GM21786 (cell line): ENCODE results near the gene SBK2.

Experiments
- ATAC-seq: cut with Tn5 transposase; IDR thresholded peaks from one replicate; pipeline ENCODE4 v1.9.1; 2021; ENCODE audit not compliant: unreplicated experiment

Gene SBK2

DNA sequence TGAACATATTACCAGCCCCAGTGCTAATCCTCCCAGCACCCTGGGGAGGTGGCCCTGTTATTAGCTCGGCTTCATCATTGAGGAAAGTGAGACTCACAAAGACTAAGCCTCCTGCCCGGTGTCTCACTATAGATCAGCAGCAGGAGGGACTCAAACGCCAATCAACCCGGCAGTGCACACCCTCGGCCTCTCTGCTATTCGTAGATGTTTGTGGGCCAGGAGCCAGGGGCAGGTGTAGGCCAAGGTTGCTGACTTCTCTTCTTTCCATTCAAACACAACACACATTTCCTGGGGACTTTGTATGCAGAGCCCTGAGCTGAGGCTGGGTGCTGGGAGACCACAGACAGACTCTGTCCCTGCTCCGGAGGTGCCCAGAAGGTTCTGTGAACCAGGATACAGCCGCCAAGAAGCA is 17.8 kb upstream of the SBK2 start:
- no peak for ATAC-seq

DNA sequence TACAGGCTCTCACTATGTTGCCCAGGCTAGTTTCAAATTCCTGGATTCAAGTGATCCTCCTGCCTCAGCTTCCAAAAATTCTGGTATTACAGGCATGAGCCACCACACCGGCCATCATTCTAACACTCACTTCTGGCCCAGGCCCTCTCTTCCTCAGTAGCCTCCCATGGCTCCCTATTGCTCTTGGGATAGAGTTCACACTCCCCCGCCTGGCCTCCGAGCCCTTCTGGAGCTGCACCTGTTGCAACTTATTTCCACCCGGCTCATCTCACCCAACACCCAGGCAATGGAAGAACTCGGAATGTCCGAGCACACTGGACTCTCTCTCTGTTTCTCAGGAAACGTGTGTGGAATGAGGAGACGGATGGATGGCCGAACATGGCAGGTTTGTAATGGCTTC is 17.4 kb upstream of the SBK2 start:
- ATAC-seq: no peak

DNA sequence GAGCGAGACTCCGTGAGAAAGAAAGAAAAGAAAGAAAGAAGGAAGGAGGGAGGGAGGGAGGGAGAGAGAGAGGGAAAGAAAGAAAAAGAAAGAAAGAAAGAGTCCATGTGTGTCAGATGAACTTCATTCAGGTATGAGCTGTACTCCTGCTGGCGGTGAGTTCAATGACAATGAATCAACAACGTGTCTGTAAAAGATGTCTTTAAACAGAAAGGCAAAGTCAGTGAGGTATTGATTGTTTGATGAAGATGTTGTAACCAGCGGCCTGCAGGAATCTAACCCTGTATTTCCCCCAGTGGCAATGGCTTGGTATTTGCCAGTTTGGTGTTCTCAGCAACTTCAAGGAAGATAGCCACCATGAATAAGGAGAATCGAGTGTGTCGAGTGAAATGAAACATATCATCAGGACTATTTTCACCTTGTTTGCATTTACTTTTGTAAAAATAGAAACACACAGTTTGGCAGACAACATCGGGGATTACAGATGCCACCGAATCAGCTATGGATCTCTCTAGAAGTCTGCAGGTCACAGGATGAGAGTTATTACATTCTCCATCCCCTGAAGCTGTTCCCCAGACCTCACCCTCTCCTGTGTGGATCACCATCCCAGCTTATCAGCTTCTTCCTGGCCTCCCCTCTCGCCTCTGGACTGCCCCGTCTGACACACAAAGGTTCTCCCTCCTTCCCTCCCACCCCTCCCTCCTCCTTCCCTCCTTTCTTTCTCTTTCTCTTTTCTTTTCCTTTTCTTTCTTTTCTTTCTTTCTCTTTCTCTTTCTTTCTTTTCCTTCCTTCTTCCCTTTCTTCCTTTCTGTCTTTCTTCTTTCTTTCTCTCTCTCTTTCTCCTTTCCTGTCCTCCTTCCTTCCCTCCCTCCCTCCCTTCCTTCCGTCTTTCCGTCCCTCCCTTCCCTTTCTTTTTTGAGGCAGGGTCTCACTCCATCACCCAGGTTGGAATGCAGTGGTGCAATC is 16.6 kb upstream of the SBK2 start:
- no peak for ATAC-seq

DNA sequence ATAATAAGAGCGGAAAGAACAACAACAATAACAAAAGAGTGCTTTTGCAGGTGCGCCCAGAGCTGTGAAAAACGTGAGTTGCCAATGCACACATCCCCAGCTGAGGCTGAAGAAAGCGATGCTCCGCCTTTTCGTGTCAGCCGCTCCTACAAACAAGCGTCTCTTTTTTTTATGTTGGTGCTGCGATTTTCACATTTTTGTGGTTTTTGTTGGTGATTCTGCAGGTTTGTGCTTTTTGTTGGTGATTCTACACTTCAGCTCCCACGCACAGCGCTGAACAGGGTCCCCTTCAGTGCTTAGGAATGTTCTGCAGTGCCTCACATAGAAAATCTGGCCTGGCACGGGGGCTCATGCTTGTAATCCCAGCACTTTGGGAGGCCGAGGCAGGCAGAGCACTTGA is 15.7 kb upstream of the SBK2 start:
- no peak for ATAC-seq

DNA sequence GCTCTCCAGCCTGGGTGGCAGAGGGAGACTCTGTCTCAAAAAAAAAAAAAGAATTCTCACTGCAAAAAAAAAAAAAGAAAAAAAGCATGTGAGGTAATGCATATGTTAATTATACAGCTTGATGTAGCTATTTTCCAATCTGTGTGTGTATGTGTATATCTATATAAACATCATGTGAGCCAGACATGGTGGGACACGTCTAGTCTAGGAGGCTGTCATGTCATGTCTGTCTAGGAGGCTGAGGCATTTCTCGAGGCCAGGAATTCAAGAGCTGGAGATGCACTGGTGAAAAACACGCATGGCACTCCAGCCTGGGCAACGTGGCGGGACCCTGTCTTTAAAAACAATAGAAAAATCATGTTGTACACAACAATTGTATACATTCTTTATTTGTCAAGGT is 15.3 kb upstream of the SBK2 start:
- ATAC-seq: no peak

DNA sequence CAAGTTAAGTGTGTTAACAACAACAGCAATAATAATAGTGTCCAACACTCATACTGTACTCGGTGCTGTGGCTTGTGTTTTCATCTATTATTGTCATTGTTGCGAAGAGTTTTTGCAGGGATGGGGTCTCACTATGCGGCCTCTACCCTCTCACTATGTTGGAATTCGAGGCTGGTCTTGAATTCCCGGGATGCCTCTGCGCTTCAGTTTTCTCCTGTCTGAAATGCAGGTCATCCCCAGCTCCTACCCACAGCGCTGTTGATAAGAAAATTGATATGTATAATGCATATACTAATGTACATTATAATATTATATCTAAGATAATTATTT is 13.4 kb upstream of the SBK2 start:
- ATAC-seq: no peak

DNA sequence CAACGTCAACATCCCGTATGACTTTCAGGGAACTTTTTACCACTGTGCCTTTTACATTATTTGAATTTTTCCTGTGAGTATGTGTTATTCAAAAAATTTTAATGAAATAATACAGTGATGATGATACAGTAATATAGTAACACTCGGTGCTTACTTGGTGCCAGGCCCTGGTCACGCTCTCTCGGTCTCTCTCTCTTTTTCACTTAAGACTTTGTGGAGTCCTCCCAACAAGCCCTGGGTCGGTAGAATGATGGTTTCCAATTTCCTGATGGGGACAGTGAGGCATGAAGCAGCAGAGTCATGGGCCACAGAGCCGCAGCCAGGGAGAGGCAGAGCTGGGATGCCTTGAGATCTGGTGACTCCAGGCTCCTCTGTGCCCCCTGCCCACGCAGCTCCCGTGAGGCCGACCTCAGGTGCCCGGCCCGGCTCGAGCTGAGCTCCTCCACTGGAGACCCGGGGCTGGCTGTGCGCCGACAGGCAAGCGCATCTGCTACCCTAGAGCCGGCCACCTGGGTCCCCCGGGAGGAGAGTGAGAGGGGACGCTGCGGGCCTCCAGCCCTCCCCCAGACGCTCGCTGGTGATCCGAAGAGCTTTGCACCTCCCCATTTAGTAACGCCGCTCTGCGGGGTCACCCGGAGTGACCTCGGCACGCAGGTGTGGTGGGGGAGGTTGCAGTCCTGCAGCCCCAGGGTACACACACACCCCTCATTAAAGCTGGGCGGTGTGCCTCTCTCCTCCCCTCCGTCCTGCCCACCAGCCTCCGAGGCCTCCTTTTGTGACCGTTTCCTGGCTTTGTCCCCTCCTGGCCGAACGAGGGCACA is 12.8 kb upstream of the SBK2 start:
- no peak for ATAC-seq

DNA sequence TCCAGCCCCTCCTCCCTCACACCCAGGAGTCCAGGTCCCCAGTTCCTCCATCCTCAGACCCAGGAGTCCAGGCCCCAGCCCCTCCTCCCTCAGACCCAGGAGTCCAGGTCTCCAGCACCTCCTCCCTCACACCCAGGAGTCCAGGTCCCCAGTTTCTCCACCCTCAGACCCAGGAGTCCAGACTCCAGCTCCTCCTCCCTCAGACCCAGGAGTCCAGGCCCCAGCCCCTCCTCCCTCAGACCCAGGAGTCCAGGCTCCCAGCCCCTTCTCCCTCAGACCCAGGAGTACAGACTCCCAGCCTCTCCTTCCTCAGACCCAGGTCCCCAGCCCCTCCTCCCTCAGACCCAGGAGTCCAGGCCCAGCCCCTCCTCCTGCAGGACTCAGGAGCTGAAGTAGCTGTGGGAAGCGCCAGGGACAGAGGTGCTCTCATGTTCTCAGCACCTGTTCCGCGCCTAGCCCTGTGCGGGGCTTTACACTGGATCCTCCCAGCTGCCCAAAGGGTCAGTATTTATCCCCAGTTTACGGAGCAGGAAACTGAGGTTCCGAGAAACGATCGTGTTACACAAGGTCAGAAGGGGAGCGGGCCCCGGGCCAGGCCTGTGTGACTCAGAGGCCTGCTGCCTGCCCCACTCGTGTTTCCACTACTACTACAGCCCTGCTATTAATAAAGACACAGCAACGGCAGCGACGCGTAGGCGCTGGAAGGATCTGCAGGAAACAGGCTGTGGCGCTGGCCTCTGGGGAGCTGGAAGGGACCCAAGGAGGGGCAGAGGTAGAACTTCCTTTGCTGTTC is 10.1 kb upstream of the SBK2 start:
- ATAC-seq: no peak

DNA sequence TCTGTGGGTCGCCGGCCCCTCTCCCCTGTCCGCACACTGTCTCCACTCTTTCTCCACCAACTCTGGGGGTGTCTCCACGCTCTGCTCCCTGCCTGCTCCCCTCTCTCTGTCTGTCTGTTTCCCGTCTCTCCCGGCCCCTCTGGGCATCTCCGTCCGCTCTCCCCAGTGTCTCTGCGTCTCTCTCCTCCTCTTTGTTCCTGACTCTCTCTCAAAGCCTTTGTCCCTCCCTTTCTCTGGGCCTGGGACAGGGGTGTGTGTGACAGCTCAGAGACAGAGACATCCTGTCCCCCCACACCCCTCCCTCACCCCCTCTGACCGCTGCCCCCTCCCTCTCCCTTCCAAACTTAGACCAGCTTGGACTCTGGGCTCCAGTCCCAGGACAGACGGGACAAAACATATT is 9.1 kb upstream of the SBK2 start:
- ATAC-seq: no peak

DNA sequence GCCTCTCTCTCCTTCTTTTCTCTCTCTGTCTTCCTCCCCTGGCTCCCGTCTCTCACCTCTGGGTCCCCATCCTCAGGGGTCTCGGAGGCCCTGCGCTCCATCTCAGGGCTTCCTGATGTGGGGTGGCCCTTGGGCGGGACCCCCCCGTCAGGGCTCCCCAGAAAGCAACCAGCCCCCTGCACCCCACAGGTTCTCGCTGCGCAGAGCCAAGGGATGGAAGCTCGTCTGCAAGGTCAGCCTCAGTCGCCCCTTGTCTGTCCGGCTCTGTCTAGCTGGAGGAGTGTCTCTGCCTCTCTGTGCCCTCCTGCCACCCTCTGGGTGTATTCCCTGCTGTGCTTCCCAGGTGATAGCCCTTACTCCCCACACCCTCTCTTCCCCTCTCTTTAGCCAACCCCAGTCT is 8.5 kb upstream of the SBK2 start, which contains the start of gene SBK3:
SBK3 (minus strand) TSS at position 101 of the 400 bp plus-strand sequence; CDS start at position 101, 0 bp downstream.
- ATAC-seq: no peak

DNA sequence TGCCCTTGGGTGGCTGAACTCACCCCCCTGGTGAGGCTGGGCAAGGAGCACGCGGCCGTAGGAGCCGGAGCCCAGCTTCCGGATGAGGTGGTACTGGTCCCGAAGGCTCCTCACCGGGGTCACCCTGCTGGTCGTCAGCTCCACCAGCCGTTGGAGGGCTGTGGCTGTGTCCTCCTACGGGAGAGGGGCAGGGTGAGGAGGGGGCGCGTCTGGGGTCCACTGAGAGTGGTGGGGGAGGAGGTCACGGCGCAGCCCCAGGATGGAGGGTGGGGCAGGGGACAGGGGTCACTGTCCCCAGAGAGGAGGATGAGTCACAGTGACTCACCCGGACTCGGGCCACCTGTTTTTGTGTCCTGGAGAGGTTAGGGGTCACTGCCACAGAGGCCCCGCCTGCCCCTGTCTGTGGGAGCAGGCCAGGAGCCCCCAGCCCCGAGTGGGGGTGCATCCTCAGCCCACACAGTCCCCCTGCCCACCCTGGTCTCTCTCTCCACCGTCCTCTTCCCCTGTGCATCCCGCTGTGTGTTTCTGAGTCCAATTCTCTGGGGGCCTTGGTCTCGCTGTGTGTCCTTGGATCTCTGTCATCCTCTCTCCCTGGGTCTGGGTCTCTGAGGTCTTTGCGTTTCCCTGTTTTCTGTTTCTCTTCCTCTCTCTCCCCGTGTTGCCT is 8.0 kb upstream of the SBK2 start:
- no peak for ATAC-seq

DNA sequence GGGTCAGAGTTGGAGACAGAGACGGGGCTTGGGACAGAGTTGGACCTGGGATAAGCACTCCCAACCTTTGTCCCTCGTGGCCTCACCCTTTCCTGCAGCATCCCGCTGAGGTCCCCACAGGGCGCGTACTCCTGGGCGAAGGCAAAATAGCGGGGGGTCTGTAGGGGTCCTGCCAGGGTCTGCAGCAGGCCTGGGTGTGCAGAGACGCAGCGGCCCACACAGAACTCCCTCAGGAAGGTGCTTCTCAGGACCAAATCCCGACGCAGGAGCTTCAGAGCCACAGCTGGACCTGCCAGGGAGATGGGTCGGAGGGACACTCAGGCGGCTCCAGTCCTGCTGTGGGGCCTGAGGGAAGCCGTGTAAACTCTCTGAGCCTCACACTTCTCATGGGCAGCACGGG is 7.1 kb upstream of the SBK2 start:
- no peak for ATAC-seq

DNA sequence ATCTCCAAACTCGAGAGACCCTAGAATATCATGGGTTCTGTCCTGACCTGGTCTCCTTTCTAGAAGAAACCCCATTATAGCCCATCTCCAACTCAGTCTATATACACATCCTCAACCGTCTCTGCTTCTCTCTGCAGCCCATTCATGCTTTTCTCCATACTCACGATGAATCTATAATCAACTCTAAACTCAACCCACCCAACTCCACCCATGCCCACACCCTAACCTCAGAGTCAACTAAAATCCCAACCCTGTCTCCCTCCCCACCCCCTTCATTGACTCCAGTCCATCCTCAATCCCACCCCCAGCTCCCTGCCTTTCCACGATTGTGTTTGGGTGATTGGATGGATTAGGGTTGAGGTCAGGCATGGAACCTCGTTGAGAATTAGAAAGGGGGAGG is 6.6 kb upstream of the SBK2 start:
- ATAC-seq: no peak

DNA sequence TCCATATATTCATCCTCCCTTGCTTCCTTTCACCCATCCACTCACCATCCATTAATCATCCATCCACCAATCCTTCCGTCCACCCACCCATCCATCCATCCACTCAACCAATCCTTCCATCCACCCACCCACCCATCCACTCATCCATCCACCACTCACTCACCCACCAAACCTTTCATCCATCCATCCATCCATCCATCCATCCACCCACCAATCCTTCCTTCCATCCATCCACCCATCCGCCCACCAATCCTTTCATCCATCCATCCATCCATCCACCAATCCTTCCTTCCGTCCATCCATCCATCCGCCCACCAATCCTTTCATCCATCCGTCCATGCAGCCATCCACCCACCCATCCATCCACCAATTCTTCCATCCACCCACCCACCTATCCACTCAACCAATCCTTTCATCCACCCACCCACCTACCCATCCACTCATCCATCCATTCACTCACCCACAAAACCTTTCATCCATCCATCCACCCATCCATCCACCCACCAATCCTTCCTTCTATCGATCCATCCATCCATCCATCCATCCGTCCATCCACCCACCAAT is 5.4 kb upstream of the SBK2 start:
- ATAC-seq: no peak

DNA sequence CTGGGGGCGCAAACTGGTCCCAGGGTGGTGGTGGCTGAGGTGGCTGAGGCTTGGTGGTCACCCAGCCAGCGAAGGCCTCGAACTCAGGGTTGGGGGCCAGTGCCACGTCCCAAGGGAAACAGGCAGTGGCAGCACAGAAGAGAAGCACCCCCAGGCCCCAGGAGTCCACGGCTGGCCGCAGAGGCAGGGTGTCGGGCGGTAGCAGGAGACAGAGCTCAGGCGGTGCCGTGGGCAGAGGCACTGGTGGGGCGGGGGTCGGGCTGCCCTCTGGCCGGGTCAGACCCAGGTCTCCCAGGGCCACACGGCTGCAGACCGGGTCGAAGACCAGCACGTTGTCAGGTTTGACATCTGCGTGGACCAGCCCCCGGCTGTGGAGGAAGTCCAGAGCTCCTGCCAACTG is 4.2 kb upstream of the SBK2 start:
- ATAC-seq: no peak

DNA sequence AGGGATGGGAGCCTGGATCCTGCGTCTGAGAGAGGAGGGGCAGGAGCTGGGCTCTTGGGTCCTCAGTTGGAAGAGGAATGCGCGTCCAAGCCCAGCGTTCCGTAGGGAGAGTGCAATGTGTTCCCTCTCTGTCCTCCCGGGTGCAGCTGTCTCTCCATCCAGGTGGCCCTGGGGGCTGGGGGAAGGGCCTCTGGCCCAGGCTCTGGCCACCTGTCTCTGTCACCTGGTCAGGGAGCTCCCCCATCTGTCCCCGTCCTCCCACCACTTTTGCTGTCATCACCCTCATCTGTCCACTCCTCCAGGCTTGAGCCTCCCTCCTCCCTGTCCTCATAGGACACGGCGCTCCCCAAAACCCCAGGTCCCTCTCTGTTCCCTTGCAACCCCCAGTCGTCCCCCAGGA is 3.7 kb upstream of the SBK2 start:
- no peak for ATAC-seq

DNA sequence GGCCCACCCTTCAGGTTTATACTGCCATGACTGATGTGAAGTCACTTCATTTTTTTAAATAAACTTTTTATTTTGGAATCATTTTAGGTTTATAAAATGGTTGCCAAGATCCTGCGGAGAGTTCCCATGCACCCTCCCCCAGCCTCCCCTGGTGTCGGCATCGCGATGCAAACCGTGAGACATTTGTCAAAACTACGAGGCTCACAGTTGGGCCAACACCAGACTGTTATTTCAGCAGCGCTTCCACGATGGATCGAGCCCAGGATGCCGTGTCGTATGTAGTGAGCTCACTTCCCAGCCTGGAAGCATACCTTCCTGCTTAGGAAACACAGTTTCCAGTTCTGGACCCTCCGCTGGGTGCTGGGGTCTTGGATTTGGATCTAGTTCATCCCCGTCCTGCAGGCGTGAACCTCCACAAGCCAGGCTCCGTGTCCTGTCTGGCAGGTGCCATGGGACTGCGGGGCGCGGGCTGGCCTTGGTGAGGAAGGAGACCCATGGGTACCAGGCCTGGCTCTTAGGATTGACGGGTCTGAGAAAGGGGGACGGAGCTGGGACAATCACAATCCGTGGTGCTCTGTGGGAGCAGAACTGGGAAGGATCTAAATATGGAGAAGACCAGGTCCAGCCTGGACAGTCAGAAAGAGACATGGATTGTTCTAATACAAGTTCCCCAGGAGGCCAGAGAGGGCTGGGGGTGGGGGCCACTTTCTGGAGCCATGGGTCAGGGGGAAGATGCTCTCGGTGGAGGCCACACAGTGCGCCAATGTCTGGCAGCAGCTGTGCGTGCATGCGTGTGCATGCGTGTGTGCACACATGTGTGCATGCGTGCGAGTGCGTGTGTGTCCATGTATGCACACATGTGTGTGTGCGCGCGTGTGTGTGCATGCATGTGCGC is 2.4 kb upstream of the SBK2 start:
- no peak for ATAC-seq

DNA sequence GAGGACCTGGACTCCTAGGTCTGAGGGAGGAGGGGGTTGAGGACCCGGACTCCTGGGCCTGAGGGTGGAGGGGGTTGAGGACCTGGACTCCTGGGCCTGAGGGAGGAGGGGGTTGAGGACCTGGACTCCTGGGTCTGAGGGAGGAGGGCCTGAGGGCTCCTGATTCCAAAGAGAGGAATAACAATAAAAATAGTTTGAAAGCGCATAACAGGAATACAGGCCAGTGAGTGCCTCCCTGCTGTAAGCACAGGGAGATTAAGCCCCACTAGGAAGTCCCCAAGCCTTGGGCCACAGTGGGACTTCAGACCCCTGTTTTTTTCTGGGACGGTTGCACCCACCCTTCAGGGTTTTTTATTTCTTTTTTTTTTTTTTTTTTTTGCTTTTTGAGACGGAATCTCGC is 1.2 kb upstream of the SBK2 start:
- no peak for ATAC-seq

DNA sequence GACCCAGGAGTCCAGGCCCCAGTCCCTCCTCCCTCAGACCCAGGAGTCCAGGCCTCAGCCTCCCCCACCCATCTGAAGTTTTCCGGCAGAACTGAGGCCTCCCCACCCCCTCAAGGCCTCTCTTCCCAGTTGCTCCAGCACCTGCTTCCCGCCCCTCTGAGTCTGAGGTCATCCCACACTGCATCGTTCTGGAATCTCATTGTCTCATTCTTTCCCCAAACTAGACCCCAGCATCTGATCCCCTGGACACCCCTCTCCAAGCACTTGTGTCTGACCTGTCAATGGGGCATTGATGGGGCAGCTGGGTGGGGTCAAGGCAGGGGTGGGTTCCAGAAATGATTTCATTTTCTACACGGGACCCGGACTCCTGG is 793 bp upstream of the SBK2 start:
- no peak for ATAC-seq

DNA sequence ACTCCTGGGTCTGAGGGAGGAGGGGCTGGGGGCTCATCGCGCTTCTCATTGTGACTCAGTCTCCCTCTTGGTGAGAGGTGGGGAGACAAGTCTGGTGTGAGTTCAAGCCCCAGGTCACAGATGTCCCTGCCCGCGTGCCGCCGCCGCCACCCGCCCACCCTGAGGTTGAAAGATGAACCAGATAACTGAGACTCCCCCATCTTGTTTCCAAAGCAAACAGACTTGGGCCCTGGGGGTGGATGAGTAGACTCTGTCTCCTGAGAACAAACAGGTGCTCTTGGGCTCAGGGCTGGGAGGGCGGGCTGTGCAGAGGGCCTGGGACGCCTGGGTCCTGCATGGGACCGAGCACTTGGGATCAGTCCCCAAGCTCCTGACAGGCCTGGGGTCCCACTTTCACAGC is 567 bp downstream of the SBK2 start:
- ATAC-seq: no peak
